GM12878 (cell line): ENCODE measurements around the gene POU5F1. TPM values are rescaled to one million over a fixed set of nuclear protein-coding genes. Genes with fewer than 3 reads are reported as not detected.

Source experiments
- ATAC-seq: fragments of 200-7000 bp; cut with Tn5 transposase; 3 replicates; pipeline ENCODE4 v1.9.1; 2020; ENCODE audit warnings: mild to moderate bottlenecking, moderate library complexity
- BruUV-seq: library from RNA; stranded (reverse); fragments of 400-500 nt; replicated peaks from 2 replicates; lab custom pipeline; 2021; lab: Mats Ljungman, UMichigan
- CTCF ChIA-PET: fragments of 300-600 bp; sonication (Branson Sonifier 250); formaldehyde crosslinking; extraction: SDS; loops from one replicate; lab custom pipeline; 2021; ENCODE audit warnings: inconsistent platforms; lab: Yijun Ruan, JAX
- POLR2A ChIA-PET: fragments of 350-600 bp; formaldehyde crosslinking; extraction: SDS; loops from one replicate; lab custom pipeline; 2021; ENCODE audit warnings: inconsistent platforms; lab: Charles Lee
- RAD21 ChIA-PET: fragments of 300-600 bp; sonication (Branson Sonifier 250); formaldehyde crosslinking; loops from one replicate; lab custom pipeline; 2023; ENCODE audit warnings: antibody characterized with exemption; ENCODE audit not compliant: unreplicated experiment; lab: Charles Lee
- SMC1A ChIA-PET: fragments of 300-600 bp; sonication (Branson Sonifier 250); formaldehyde crosslinking; loops from one replicate; lab custom pipeline; 2023; ENCODE audit not compliant: unreplicated experiment, uncharacterized antibody; lab: Charles Lee
- DNase-seq: peaks from one replicate; pipeline ENCODE4 v3.0.0-alpha.2; 2011; ENCODE audit warnings: low read depth, low spot score
- FAIRE-seq: peaks from 3 replicates; lab custom pipeline; 2011; peaks lifted over from hg19 to GRCh38; lab: Jason Lieb, UNC
- H2AFZ ChIP-seq: 2 replicates; pipeline ENCODE4 v1.6.0; 2011; ENCODE audit warnings: low read depth, low read length, control low read depth; ENCODE audit not compliant: control insufficient read depth
- H3K27ac ChIP-seq: 2 replicates; pipeline ENCODE4 v1.5.1; 2011; ENCODE audit warnings: control low read depth; ENCODE audit not compliant: control insufficient read depth, insufficient read depth
- H3K27me3 ChIP-seq, 2 experiments: replicated peaks in 1 of 2; 2 replicates each; pipeline versions ENCODE4 v1.6.0 to v1.6.1; 2011; ENCODE audit warnings: low read length in 1 of 2; ENCODE audit not compliant: control insufficient read depth in 2 of 2, insufficient read depth in 2 of 2
- H3K36me3 ChIP-seq, 2 experiments: 2 replicates each; pipeline ENCODE4 v1.5.1; 2011; ENCODE audit warnings: low read length in 1 of 2; ENCODE audit not compliant: control insufficient read depth in 2 of 2, insufficient read depth in 2 of 2
- H3K4me1 ChIP-seq: 2 replicates; pipeline ENCODE4 v1.6.1; 2011; ENCODE audit warnings: mild to moderate bottlenecking, low read length, moderate library complexity, mixed read lengths; ENCODE audit not compliant: control insufficient read depth, insufficient read depth
- H3K4me2 ChIP-seq: 2 replicates; pipeline ENCODE4 v1.6.0; 2011; ENCODE audit warnings: control low read depth; ENCODE audit not compliant: control insufficient read depth, insufficient read depth
- H3K4me3 ChIP-seq: fragments of 200-600 bp; sonication (generic); 2 replicates; pipeline ENCODE4 v1.5.1; 2016
- H3K79me2 ChIP-seq: 2 replicates; pipeline ENCODE4 v1.6.0; 2011; ENCODE audit warnings: low read length; ENCODE audit not compliant: control insufficient read depth, insufficient read depth
- H3K9ac ChIP-seq: 2 replicates; pipeline ENCODE4 v1.8.0; 2011; ENCODE audit warnings: low read length, control low read depth, mixed read lengths; ENCODE audit not compliant: control insufficient read depth, insufficient read depth
- H3K9me3 ChIP-seq: replicated peaks from 3 replicates; pipeline ENCODE4 v1.5.1; 2011; ENCODE audit warnings: mild to moderate bottlenecking, low read length; ENCODE audit not compliant: control insufficient read depth, insufficient read depth
- H4K20me1 ChIP-seq: 2 replicates; pipeline ENCODE4 v1.6.0; 2011; ENCODE audit not compliant: control insufficient read depth, insufficient read depth
- ETV6 ChIP-seq, 2 experiments: fragments of 450-650 bp in 1 of 2; IDR thresholded peaks in 1 of 2; conservative IDR thresholded peaks in 1 of 2; 2 replicates each; pipeline ENCODE4 v1.6.1; 2014; ENCODE audit warnings: antibody characterized with exemption in 1 of 2, borderline replicate concordance in 1 of 2, low read depth in 1 of 2, mild to moderate bottlenecking in 1 of 2, moderate library complexity in 1 of 2
- HDAC2 ChIP-seq: fragments of 200-600 bp; sonication (generic); IDR thresholded peaks from 2 replicates; pipeline ENCODE4 v1.6.1; 2017
- NFYB ChIP-seq: IDR thresholded peaks from 2 replicates; pipeline ENCODE4 v1.6.1; 2011; ENCODE audit warnings: low read depth, mild to moderate bottlenecking, low read length, improper control_type of control experiment, moderate library complexity; ENCODE audit not compliant: insufficient read depth
- NR2C1 ChIP-seq: fragments of 450-650 bp; IDR thresholded peaks from 2 replicates; pipeline ENCODE4 v1.6.1; 2017; ENCODE audit warnings: antibody characterized with exemption, mild to moderate bottlenecking, moderate library complexity
- NRF1 ChIP-seq: conservative IDR thresholded peaks from 2 replicates; pipeline ENCODE4 v1.6.1; 2011; ENCODE audit warnings: mild to moderate bottlenecking, low read depth, low read length, improper control_type of control experiment
- SMAD1 ChIP-seq: fragments of 450-650 bp; IDR thresholded peaks from 2 replicates; pipeline ENCODE4 v1.6.1; 2018; ENCODE audit warnings: mild to moderate bottlenecking, low read depth; ENCODE audit not compliant: partially characterized antibody
- YBX1 ChIP-seq: fragments of 450-650 bp; IDR thresholded peaks from 2 replicates; pipeline ENCODE4 v1.6.1; 2016; ENCODE audit warnings: antibody characterized with exemption
- ZNF622 ChIP-seq: fragments of 450-650 bp; IDR thresholded peaks from 2 replicates; pipeline ENCODE4 v1.6.1; 2017; ENCODE audit warnings: mild to moderate bottlenecking, inconsistent platforms
- WGBS: methylation state at CpG from one replicate; pipeline ENCODE4 v1.1.6; 2016; ENCODE audit warnings: low lambda C conversion rate; ENCODE audit not compliant: insufficient replicate concordance, insufficient coverage; ENCODE audit errors: missing lambda C conversion rate; 5-methylcytosine and 5-hydroxymethylcytosine counted together
- in situ Hi-C: fragments of 300-500 bp; cut with MboI; formaldehyde crosslinking; loops from 9 replicates; pipeline ENCODE4 v1.14.3; 2018; ENCODE audit warnings: mixed read lengths
- intact Hi-C: fragments of 100-400 bp; cut with micrococcal nuclease; formaldehyde crosslinking; loops from one replicate; pipeline ENCODE4 v1.14.2; 2022; ENCODE audit not compliant: unreplicated experiment
- polyA plus RNA-seq, 11 experiments: library from polyadenylated mRNA; depleted of rRNA in 4 of 11; unstranded in 6 of 11; stranded (reverse) in 5 of 11; fragments of >200 nt; fragmentation: Nextera tagmentation in 4 of 11; fragmentation: Illumina TruSeq in 1 of 11; extraction: Ambion mirVana in 4 of 11; extraction: Trizol in 1 of 11; gene quantifications; 1 replicate in 1 of 11; 2 replicates in 10 of 11; pipeline versions ENCODE4 v1.2.1 to v1.2.3, GENCODE V29; 2011 to 2016; ENCODE audit warnings: inconsistent platforms in 2 of 11, missing spikeins in 2 of 11, low read depth in 1 of 11
- total RNA-seq, 4 experiments: library from RNA; depleted of rRNA in 3 of 4; stranded (reverse); fragments of >200 nt in 3 of 4; fragmentation: Illumina TruSeq in 1 of 4; extraction: Trizol in 1 of 4; gene quantifications; 2 replicates each; pipeline versions ENCODE4 v1.2.1 to v1.2.3, GENCODE V29; 2013 to 2021
- TF ChIP-seq, protein P1 (sequence below): fragments of 150-350 bp; IDR thresholded peaks from 2 replicates; pipeline ENCODE4 v1.6.1; 2016; ENCODE audit warnings: low read depth, low read length
- TF ChIP-seq, protein P2 (sequence below): fragments of 450-650 bp; IDR thresholded peaks from 2 replicates; pipeline ENCODE4 v1.6.1; 2017; ENCODE audit warnings: mild to moderate bottlenecking, moderate library complexity
- TF ChIP-seq, protein P3 (sequence below), 3 experiments: IDR thresholded peaks in 2 of 3; conservative IDR thresholded peaks in 1 of 3; 2 replicates each; pipeline ENCODE4 v1.5.1; 2011; ENCODE audit warnings: low read depth in 3 of 3, low read length in 3 of 3, mild to moderate bottlenecking in 3 of 3, control low read depth in 2 of 3, moderate library complexity in 2 of 3, inconsistent platforms in 1 of 3, mixed read lengths in 1 of 3; ENCODE audit not compliant: control insufficient read depth in 2 of 3, insufficient read depth in 1 of 3; ENCODE audit errors: extremely low read depth in 1 of 3
- TF ChIP-seq, protein P4 (sequence below): IDR thresholded peaks from 2 replicates; pipeline ENCODE4 v1.6.1; 2011; ENCODE audit warnings: borderline replicate concordance, low read depth, mild to moderate bottlenecking, moderate library complexity, mixed read lengths, low read length; ENCODE audit not compliant: insufficient read depth; ENCODE audit errors: extremely low read length

The POU5F1 gene
- total and polyA plus RNA-seq, 10 of the 15 experiments (the other 5 are each of a cell fraction or from before 2014, with no cell fraction given), result 1.4 to 5.5 (median 3.2) TPM

DNA sequence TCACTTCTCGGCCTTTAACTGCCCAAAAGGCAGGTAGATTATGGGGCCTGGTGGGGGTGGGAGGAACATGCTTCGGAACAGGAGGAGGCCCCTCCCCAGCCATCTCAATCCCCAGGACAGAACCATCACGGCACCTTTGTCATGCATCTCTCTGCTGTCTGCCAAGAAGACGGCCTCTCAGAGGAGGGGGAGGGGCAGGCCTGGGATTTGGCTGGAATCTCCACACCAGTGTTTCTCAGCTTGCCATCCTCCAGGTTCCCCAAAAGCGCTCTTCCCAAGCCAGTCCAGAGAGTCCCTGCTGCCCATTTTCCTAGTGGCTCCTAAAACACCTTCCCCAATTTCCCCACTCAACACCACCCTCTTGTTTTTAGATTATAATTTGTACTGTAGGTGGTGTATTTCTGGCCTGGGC lies 2.5 kb upstream of the POU5F1 start:
- no peak for ATAC-seq
- Histone ChIP-seq H3K79me2 (no peaks in the 10 kb centered on the region), H3K36me3 (0 out of 4 replicates have a peak, but pooled peaks cover 0 to 2% of the 10 kb centered on the region in 2 experiments), H3K27ac (no peak overlapping the region), H3K4me1 (peaks cover under 1% of the 10 kb centered on the region), H4K20me1 (no peaks in the 10 kb centered on the region), H3K4me2 (no peak overlapping the region), H3K9me3 (no peaks in the 10 kb centered on the region), H2AFZ (no peak overlapping the region)
- SMC1A ChIA-PET, result interaction anchor here (0.9 kb wide), 1 partner anchor 19 kb away, joined by 3 read pairs; no protein-coding TSS in a partner anchor
- 70% methylated on average over 5 of the region's 5 CpGs for WGBS
- no peak for DNase-seq
- in situ Hi-C loops, result no loop called here
- FAIRE-seq, result no peak
- TF ChIP-seq ETV6 (conservative IDR thresholded peaks at IDR 0.05 in 1 of 2, IDR thresholded peaks at IDR 0.05 in 1 of 2; ENCODE audit: borderline replicate concordance in 1 of 2, low read depth in 1 of 2) (no peak), SMAD1 (no peak), YBX1 (no peak), ZNF622 (no peak), NFYB (no peak), NR2C1 (no peak), HDAC2 (no peak), NRF1 (no peak)
- TF ChIP-seq, protein P1, sequence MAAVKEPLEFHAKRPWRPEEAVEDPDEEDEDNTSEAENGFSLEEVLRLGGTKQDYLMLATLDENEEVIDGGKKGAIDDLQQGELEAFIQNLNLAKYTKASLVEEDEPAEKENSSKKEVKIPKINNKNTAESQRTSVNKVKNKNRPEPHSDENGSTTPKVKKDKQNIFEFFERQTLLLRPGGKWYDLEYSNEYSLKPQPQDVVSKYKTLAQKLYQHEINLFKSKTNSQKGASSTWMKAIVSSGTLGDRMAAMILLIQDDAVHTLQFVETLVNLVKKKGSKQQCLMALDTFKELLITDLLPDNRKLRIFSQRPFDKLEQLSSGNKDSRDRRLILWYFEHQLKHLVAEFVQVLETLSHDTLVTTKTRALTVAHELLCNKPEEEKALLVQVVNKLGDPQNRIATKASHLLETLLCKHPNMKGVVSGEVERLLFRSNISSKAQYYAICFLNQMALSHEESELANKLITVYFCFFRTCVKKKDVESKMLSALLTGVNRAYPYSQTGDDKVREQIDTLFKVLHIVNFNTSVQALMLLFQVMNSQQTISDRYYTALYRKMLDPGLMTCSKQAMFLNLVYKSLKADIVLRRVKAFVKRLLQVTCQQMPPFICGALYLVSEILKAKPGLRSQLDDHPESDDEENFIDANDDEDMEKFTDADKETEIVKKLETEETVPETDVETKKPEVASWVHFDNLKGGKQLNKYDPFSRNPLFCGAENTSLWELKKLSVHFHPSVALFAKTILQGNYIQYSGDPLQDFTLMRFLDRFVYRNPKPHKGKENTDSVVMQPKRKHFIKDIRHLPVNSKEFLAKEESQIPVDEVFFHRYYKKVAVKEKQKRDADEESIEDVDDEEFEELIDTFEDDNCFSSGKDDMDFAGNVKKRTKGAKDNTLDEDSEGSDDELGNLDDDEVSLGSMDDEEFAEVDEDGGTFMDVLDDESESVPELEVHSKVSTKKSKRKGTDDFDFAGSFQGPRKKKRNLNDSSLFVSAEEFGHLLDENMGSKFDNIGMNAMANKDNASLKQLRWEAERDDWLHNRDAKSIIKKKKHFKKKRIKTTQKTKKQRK, result no peak
- TF ChIP-seq, protein P2, sequence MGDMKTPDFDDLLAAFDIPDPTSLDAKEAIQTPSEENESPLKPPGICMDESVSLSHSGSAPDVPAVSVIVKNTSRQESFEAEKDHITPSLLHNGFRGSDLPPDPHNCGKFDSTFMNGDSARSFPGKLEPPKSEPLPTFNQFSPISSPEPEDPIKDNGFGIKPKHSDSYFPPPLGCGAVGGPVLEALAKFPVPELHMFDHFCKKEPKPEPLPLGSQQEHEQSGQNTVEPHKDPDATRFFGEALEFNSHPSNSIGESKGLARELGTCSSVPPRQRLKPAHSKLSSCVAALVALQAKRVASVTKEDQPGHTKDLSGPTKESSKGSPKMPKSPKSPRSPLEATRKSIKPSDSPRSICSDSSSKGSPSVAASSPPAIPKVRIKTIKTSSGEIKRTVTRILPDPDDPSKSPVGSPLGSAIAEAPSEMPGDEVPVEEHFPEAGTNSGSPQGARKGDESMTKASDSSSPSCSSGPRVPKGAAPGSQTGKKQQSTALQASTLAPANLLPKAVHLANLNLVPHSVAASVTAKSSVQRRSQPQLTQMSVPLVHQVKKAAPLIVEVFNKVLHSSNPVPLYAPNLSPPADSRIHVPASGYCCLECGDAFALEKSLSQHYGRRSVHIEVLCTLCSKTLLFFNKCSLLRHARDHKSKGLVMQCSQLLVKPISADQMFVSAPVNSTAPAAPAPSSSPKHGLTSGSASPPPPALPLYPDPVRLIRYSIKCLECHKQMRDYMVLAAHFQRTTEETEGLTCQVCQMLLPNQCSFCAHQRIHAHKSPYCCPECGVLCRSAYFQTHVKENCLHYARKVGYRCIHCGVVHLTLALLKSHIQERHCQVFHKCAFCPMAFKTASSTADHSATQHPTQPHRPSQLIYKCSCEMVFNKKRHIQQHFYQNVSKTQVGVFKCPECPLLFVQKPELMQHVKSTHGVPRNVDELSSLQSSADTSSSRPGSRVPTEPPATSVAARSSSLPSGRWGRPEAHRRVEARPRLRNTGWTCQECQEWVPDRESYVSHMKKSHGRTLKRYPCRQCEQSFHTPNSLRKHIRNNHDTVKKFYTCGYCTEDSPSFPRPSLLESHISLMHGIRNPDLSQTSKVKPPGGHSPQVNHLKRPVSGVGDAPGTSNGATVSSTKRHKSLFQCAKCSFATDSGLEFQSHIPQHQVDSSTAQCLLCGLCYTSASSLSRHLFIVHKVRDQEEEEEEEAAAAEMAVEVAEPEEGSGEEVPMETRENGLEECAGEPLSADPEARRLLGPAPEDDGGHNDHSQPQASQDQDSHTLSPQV, result no peak
- TF ChIP-seq, protein P3, sequence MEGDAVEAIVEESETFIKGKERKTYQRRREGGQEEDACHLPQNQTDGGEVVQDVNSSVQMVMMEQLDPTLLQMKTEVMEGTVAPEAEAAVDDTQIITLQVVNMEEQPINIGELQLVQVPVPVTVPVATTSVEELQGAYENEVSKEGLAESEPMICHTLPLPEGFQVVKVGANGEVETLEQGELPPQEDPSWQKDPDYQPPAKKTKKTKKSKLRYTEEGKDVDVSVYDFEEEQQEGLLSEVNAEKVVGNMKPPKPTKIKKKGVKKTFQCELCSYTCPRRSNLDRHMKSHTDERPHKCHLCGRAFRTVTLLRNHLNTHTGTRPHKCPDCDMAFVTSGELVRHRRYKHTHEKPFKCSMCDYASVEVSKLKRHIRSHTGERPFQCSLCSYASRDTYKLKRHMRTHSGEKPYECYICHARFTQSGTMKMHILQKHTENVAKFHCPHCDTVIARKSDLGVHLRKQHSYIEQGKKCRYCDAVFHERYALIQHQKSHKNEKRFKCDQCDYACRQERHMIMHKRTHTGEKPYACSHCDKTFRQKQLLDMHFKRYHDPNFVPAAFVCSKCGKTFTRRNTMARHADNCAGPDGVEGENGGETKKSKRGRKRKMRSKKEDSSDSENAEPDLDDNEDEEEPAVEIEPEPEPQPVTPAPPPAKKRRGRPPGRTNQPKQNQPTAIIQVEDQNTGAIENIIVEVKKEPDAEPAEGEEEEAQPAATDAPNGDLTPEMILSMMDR (IDR thresholded peaks at IDR 0.05 in 2 of 3, conservative IDR thresholded peaks at IDR 0.05 in 1 of 3; ENCODE audit: control insufficient read depth in 2 of 3, extremely low read depth in 1 of 3, insufficient read depth in 1 of 3, low read depth in 3 of 3, low read length in 3 of 3), result no peak
- TF ChIP-seq, protein P4, sequence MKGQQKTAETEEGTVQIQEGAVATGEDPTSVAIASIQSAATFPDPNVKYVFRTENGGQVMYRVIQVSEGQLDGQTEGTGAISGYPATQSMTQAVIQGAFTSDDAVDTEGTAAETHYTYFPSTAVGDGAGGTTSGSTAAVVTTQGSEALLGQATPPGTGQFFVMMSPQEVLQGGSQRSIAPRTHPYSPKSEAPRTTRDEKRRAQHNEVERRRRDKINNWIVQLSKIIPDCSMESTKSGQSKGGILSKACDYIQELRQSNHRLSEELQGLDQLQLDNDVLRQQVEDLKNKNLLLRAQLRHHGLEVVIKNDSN, result no peak
- TF ChIP-seq, all 136 proteins: peak for 0
- no peak overlapping the region for H3K4me3 ChIP-seq
- no peak overlapping the region for H3K9ac ChIP-seq
- H3K27me3 ChIP-seq, result no peaks in the 10 kb centered on the region
- ChIA-PET RAD21 (no interaction called here), CTCF (no interaction called here), POLR2A (no interaction called here)
- no TSS peak for BruUV-seq
- intact Hi-C loops, result no loop called here
